HEK293T (cell line): ENCODE results near the gene MIEN1.

Source experiments
- ARNT ChIP-seq: fragments of 450-650 bp; IDR thresholded peaks from 2 replicates; pipeline ENCODE4 v1.6.1; 2017; ENCODE audit warnings: mild to moderate bottlenecking
- BHLHE40 ChIP-seq: fragments of 450-650 bp; IDR thresholded peaks from 2 replicates; pipeline ENCODE4 v1.6.1; 2016; ENCODE audit warnings: mild to moderate bottlenecking, moderate library complexity, borderline replicate concordance
- FOXK2 ChIP-seq: fragments of 450-650 bp; IDR thresholded peaks from 2 replicates; pipeline ENCODE4 v1.6.1; 2016; ENCODE audit warnings: mild to moderate bottlenecking
- FOXM1 ChIP-seq: fragments of 450-650 bp; IDR thresholded peaks from 2 replicates; pipeline ENCODE4 v1.6.1; 2017; ENCODE audit warnings: mild to moderate bottlenecking, borderline replicate concordance
- SUZ12 ChIP-seq: fragments of 450-650 bp; IDR thresholded peaks from 2 replicates; pipeline ENCODE4 v1.6.1; 2016; ENCODE audit warnings: mild to moderate bottlenecking

DNA sequence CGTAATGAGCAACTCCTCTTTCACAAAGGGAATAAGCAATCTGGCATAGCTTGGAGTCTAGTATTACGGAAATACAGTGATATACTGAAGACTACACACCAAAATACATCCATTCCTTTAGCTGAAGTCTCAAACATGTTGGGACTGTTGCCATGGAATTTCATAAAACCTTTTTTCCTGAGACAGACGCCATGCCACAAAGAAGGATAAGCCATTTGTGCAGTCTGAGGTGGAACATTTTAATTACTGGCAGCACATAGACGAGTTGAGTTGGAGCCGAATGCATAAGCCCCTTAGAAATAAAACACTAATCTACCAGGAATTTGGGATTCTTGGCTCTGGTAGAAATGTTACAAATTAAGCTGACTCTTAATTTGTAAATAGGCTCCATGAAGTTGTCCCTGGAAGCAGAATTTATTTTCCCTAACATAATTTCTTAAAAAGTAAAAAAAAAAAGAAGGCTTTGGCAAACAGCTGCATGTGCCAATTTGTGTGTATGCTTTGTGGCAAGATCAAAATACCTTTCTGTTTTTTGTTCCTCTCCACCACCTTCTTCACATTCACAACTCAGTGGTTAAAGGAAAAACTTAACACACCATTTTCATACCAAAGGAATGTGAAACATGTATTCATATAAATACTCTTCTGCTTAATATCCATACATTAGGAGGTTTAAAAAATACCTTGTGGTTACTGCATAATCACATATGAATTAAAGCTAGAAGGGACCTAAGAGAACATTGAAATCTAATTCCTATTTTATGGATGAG, 32.9 kb upstream of the MIEN1 start:
- TF ChIP-seq ARNT (no peak), BHLHE40 (no peak), FOXM1 (no peak), FOXK2 (no peak), SUZ12 (no peak)
